H1 (cell line): Measurements from ENCODE around the gene CCL1. TPM values are rescaled to one million over a fixed set of nuclear protein-coding genes. Genes with fewer than 3 reads are reported as not detected.

Source experiments
- CREB1 ChIP-seq: IDR thresholded peaks from 2 replicates; pipeline ENCODE4 v1.6.1; 2012; ENCODE audit warnings: inconsistent platforms
- polyA plus RNA-seq, 7 experiments: library from polyadenylated mRNA; depleted of rRNA in 3 of 7; stranded (reverse) in 5 of 7; unstranded in 2 of 7; fragments of >200 nt in 5 of 7; fragments of 200-250 nt in 2 of 7; gene quantifications; 1 replicate in 5 of 7; 2 replicates in 1 of 7; 4 replicates in 1 of 7; pipeline versions ENCODE4 v1.2.1 to v1.2.3, GENCODE V29; 2011 to 2013; ENCODE audit warnings: missing spikeins in 2 of 7, mixed read lengths in 2 of 7
- total RNA-seq: library from RNA; stranded (reverse); fragmentation: NEBNext Ultra II Directional; extraction: Animal tissue kit (Norgen Biotek cat#: 25700); gene quantifications from 2 replicates; pipeline ENCODE4 v1.2.1, GENCODE V29; 2021
- TF ChIP-seq, protein P1 (sequence below): fragments of 300-600 bp; sonication (generic); IDR thresholded peaks from 2 replicates; pipeline ENCODE4 v1.7.1; 2012; ENCODE audit warnings: low read length, moderate library complexity, mild to moderate bottlenecking, inconsistent platforms; ENCODE audit not compliant: insufficient replicate concordance
- TF ChIP-seq, protein P2 (sequence below): IDR thresholded peaks from 2 replicates; pipeline ENCODE4 v1.6.1; 2012; ENCODE audit warnings: low read length, inconsistent platforms

The CCL1 gene
- total and polyA plus RNA-seq, 2 of the 8 experiments (the other 6 are each of a cell fraction or from before 2014, with no cell fraction given): not detected

DNA sequence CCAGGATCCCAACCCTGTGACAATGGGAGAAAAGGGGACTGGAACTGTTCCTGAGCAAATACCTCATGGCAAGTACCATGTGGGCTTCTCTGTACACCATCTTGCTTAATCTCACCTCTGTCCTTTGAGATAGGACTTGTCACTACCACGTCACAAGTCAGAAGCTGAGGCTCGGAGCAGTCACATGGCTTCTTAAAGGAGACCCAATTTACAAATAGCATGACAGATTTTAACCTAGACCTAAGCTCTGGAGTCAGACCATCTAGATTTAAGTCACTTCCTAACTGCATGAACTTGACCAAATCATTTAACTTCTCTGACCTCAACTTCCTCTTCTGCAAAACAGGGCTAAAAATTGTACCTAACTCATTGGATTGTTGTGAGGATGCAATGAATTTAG lies 36.0 kb upstream of the CCL1 start (continued):
- TF ChIP-seq, protein P1, sequence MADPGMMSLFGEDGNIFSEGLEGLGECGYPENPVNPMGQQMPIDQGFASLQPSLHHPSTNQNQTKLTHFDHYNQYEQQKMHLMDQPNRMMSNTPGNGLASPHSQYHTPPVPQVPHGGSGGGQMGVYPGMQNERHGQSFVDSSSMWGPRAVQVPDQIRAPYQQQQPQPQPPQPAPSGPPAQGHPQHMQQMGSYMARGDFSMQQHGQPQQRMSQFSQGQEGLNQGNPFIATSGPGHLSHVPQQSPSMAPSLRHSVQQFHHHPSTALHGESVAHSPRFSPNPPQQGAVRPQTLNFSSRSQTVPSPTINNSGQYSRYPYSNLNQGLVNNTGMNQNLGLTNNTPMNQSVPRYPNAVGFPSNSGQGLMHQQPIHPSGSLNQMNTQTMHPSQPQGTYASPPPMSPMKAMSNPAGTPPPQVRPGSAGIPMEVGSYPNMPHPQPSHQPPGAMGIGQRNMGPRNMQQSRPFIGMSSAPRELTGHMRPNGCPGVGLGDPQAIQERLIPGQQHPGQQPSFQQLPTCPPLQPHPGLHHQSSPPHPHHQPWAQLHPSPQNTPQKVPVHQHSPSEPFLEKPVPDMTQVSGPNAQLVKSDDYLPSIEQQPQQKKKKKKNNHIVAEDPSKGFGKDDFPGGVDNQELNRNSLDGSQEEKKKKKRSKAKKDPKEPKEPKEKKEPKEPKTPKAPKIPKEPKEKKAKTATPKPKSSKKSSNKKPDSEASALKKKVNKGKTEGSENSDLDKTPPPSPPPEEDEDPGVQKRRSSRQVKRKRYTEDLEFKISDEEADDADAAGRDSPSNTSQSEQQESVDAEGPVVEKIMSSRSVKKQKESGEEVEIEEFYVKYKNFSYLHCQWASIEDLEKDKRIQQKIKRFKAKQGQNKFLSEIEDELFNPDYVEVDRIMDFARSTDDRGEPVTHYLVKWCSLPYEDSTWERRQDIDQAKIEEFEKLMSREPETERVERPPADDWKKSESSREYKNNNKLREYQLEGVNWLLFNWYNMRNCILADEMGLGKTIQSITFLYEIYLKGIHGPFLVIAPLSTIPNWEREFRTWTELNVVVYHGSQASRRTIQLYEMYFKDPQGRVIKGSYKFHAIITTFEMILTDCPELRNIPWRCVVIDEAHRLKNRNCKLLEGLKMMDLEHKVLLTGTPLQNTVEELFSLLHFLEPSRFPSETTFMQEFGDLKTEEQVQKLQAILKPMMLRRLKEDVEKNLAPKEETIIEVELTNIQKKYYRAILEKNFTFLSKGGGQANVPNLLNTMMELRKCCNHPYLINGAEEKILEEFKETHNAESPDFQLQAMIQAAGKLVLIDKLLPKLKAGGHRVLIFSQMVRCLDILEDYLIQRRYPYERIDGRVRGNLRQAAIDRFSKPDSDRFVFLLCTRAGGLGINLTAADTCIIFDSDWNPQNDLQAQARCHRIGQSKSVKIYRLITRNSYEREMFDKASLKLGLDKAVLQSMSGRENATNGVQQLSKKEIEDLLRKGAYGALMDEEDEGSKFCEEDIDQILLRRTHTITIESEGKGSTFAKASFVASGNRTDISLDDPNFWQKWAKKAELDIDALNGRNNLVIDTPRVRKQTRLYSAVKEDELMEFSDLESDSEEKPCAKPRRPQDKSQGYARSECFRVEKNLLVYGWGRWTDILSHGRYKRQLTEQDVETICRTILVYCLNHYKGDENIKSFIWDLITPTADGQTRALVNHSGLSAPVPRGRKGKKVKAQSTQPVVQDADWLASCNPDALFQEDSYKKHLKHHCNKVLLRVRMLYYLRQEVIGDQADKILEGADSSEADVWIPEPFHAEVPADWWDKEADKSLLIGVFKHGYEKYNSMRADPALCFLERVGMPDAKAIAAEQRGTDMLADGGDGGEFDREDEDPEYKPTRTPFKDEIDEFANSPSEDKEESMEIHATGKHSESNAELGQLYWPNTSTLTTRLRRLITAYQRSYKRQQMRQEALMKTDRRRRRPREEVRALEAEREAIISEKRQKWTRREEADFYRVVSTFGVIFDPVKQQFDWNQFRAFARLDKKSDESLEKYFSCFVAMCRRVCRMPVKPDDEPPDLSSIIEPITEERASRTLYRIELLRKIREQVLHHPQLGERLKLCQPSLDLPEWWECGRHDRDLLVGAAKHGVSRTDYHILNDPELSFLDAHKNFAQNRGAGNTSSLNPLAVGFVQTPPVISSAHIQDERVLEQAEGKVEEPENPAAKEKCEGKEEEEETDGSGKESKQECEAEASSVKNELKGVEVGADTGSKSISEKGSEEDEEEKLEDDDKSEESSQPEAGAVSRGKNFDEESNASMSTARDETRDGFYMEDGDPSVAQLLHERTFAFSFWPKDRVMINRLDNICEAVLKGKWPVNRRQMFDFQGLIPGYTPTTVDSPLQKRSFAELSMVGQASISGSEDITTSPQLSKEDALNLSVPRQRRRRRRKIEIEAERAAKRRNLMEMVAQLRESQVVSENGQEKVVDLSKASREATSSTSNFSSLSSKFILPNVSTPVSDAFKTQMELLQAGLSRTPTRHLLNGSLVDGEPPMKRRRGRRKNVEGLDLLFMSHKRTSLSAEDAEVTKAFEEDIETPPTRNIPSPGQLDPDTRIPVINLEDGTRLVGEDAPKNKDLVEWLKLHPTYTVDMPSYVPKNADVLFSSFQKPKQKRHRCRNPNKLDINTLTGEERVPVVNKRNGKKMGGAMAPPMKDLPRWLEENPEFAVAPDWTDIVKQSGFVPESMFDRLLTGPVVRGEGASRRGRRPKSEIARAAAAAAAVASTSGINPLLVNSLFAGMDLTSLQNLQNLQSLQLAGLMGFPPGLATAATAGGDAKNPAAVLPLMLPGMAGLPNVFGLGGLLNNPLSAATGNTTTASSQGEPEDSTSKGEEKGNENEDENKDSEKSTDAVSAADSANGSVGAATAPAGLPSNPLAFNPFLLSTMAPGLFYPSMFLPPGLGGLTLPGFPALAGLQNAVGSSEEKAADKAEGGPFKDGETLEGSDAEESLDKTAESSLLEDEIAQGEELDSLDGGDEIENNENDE: no peak
- no peak for TF ChIP-seq CREB1
- TF ChIP-seq, protein P2, sequence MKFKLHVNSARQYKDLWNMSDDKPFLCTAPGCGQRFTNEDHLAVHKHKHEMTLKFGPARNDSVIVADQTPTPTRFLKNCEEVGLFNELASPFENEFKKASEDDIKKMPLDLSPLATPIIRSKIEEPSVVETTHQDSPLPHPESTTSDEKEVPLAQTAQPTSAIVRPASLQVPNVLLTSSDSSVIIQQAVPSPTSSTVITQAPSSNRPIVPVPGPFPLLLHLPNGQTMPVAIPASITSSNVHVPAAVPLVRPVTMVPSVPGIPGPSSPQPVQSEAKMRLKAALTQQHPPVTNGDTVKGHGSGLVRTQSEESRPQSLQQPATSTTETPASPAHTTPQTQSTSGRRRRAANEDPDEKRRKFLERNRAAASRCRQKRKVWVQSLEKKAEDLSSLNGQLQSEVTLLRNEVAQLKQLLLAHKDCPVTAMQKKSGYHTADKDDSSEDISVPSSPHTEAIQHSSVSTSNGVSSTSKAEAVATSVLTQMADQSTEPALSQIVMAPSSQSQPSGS: no peak
